ENCODE results near the gene MAPK11.

MAPK11 gene

GRCh38 chr22:50246242-50247175, 23.7 kb downstream of the MAPK11 start:
- no peak for DNase-seq

DNA sequence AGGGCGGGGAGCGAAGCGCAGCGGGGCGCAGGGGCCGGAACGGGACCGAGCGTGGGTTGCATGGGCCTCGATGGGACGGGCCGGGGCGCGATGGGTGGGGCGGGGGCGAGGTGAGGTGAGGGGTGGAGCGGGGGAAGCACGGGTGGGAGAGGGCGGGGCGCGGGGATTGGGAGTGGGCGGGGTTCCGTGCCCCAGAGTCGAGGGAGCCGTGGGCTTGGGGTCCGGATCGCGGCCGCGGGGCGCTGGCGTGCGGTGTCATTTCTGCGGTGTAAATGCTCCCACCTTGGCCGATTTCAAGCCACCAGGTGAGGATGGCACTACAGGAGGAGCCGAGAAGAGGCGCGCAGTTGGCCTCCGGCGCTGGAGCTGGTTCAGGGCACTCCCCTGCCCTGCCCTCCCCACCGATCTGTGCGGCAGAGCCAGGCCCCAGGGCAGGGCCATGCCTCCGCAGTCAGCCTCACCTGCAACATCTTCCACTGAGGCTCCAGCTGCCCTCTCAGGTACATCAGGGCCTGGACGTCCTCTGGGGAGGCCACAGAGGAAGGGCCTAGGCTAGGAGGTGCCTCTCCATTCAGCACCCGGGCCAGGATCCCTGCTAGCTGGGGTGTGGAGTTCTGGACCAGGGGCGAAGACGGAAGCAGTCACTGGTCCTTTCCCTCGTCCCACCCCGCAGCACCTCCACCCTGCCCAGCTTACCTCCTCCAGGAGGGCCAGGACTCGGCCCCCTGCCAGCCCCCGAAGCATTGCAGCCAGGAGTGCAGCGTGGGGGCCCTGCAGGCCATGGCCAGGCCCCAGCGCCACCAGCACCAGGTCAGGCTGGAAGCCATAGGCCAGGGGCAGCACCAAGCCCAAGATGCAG, 24.7 kb downstream of the MAPK11 start:
- no peak for DNase-seq

DNA sequence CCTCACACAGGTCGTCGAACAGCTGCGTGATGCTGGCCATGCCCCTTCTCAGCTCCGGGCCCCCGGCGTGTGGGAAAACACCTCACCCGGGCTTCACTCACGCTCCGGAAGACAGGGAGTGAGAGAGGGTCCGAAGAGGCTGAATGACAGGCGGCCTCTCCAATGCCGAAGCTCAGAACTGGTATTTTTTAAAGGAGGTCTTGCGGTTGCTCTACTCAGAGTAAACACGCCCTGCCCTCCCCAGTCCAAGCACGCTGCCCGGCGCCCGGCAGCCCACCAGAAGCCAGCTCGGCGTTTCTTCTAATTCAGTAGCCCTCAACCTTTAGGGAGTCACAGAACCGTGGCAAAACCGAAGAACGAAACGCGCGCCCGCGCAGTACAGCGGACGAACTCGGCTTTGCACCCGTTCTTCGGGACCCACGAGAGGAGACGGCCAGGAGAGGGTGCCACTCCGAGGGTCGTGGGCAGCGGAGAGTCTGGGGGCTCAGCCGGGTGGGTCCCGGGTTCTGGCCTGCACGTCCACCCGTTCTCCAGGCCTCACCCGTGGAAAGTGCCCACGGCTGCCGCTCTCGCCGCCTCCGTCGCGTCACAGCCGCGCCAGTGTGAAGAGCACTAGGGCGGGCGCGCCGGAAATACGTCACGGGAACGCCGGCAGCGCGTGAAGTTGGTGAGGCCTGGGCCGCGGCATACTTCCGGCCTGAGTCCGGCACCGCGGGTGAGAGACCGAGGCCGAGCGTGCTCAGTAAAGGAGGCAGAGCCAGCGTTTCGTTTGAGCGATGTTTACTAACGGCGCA, 25.6 kb downstream of the MAPK11 start, which contains the start of gene TUBGCP6:
TUBGCP6 (minus strand) TSS at position 604 of the 794 bp plus-strand sequence; CDS start at position 40, 564 bp downstream.
- DNase-seq, result peak; percentile 90

- no peak for DNase-seq
Observed at GRCh38 chr22:50243685-50244419, 26.3 kb downstream of the MAPK11 start.

DNA sequence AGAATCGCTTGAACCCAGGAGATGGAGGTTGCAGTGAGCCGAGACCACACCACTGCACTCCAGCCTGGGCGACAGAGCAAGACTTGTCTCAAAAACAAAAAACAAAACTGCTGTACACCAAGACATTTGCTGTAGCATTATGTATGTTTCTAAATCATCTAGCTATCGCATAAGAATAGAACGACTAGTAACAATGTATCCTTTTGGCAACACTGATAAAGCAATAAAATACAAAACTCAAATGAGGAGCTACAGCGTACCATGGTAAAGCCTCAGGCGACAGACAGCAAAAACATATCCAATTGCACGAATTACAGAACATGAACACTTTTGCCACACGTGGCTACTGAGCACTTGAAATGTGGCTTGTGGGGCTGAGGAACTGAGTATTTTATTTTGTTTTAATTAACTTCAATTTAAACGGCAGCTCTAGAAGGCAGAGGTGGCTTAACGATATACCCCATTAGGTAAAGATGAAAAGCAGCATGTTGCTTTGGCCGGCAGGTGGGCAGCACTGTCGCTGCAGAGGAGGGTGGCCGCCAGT, 27.7 kb downstream of the MAPK11 start:
- no peak for DNase-seq

- DNase-seq, result no peak
Observed at GRCh38 chr22:50238755-50239154, 31.4 kb downstream of the MAPK11 start.

- DNase-seq, result no peak
Observed at GRCh38 chr22:50236731-50237409, 33.3 kb downstream of the MAPK11 start.

- DNase-seq, result no peak
Observed at GRCh38 chr22:50233223-50233622, 37.0 kb downstream of the MAPK11 start.

DNA sequence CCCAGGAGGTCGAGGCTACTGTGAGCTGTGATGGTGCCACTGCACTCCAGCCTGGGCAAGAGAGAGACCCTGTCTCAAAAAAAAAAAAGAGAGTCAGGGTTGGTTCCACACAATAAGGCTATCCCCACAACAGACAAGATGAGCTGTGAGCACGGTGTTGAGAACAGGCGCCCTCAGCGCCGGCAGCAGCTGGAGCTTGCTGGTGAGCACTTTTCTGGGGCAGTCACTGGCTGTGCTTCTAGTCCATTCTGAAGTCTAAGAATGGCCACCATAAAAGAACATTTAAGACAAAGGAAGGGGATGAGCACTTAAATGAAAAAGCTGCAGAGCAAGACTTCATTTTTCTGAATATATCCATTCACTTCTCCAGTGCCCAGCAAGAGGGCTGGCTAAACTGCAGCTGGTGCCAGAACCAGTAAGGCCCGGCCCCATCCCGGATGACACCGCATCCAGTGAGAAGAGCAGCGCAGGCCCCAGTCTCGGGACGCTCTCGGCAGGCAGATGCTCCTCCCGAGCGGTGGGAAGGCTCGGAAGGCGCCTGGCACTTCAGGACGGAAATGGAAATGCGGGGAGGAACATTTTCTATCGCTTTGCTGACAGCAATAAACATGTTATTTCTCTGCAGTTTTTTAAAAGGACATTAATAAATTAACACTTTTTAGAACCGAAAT, 37.6 kb downstream of the MAPK11 start:
- no peak for DNase-seq

DNA sequence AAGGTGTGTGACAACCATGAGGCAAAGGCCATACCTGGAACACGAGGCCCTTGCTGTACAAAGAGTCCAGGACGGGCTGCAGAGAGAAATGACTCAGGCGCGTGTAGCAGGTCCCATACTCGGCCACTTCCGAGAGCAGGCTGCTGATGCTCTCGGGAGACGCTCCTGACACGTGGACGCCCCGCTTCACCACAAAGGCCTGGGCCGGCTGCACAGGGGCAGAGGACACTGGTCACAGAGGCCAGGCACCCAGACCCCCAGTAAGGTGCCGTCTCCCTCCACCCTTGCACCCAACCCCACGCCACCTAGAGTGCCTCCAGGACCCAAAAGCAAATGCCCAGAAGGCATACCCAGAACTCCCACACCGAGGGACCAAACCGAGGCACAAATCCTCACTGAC, 40.8 kb downstream of the MAPK11 start:
- no peak for DNase-seq

- DNase-seq, result no peak
Observed at GRCh38 chr22:50228366-50228765, 41.8 kb downstream of the MAPK11 start.

- DNase-seq, result no peak
Observed at GRCh38 chr22:50227579-50228215, 42.5 kb downstream of the MAPK11 start.

- no peak for DNase-seq
Observed at GRCh38 chr22:50226875-50227165, 43.4 kb downstream of the MAPK11 start.

DNA sequence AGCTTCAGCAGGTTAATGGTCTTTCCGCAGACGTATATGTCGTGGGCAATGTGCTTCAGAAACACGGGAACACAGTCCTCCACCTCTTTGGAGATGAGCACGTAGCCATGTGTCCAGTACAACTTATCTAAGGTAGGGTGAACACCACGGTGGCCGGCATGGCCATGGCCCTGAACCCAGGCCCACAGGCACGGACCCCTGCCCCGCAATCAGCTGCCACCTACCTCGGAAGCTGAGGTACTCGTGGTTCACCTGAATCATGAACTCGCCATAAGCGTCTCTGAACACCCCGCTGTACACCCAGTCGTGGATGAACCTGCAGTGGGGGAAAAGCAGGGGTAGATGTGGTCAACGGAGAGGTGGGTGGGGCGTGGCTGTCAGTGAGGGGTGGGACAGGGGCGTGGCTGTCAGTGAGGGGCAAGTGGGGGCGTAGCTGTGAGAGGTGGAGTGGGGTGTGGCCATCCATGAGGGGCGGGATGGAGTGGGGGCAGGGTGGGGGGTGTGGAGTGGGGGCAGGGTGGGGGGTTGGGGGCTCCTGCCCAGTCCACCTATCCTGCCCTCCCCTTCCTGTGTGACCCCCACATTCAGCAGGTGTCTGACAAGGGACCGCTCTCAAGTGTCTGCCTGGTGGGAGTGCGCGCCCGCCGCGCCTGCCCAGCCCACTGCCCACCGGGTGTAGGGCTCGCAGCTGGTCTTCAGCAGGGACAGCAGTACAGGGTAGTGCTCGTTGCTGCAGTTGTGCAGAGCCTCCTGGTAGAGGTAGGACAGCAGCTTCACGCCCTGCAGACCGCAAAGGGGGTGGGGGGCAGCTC, 43.9 kb downstream of the MAPK11 start:
- no peak for DNase-seq

- DNase-seq, result no peak
Observed at GRCh38 chr22:50225200-50225969, 44.8 kb downstream of the MAPK11 start.

DNA sequence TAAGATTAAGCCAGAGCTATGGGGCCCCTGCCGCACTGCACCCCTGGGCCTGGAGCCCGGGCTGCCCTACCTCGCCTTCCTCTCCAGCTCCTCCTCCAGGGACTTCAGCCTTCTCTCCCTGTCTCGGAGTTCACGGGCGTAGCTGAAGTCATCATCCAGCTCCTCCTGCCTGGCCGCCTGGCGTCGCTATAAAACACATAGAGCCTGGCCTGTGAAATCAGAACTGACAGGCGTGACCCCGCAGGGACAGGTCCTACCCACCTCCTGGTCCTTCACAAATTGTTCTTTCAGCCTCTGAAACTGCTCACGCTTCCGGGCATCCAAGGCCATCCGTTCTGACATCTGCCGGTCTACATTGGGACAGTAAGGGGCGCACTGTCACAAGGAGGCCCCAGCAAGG, 46.1 kb downstream of the MAPK11 start:
- DNase-seq, result no peak

DNA sequence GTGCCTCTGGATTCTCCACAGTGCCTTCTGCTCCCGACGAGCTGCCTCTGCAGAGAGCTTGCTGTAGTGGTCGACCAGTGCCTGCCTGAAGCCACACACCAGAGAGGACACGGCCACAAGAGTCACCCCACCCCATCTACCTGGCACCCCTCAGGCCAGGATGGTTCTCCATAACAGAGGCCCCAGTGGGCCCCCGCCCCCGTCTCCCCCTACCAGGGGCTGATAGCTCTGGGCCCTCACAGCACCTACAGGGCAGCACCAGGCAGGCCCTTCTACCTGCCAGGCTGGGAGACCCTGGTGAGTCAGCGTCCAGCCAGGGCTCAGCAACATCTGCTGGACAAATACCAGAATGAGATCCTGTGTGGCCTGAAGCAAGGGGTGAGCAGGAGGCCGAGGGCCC, 47.7 kb downstream of the MAPK11 start:
- no peak for DNase-seq

Data from CD4-positive, alpha-beta T cell treated with Interferon gamma for 1 hour (primary cell).